GM18526 (cell line): Measurements from ENCODE around the gene HDAC4.

Experiments
- POLR2A ChIP-seq: IDR thresholded peaks from 3 replicates; pipeline ENCODE4 v1.6.1; 2011; ENCODE audit not compliant: insufficient read length; ENCODE audit errors: extremely low read depth

HDAC4 gene

GRCh38 chr2:239328351-239329191, 72.2 kb downstream of the HDAC4 start:
- no peak for TF ChIP-seq POLR2A

DNA sequence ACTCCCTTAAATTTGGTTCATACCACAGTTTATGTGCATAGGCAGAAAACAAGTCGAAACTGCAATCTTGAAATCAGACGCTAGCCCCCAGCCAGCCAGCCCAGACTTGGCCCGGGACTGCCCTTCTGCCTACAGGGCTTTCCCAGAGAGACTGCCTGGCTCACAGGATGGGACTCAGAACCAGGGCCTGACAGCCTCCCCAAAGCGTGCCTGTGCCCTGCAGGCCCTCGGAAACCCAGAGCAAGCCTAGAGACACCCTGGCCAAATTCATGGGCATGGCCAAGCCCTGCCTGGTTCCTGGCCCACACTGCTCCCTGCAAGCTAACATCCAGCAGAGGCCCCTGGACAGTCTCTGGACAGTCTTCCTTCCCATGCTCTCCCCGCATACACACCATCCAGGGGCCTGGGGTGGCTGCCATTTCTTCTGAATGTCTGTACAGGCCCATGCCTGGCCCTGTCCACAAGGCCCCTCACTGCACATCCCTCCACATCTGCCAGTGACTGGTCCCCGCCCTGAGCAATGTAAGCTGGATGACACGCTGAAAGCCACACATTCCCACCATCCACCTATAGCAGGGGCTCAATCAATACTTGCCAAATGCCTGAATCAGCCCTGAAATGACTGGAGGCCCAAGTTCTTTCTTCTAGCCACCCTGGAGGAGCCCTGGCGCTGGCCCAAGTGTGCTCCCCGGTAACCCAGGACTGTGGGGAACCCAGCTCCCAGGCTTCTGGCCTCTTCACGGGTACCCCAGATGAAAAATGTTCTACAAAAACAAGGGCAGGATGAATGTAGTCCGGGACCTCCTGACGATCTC, 73.1 kb downstream of the HDAC4 start:
- no peak for TF ChIP-seq POLR2A

DNA sequence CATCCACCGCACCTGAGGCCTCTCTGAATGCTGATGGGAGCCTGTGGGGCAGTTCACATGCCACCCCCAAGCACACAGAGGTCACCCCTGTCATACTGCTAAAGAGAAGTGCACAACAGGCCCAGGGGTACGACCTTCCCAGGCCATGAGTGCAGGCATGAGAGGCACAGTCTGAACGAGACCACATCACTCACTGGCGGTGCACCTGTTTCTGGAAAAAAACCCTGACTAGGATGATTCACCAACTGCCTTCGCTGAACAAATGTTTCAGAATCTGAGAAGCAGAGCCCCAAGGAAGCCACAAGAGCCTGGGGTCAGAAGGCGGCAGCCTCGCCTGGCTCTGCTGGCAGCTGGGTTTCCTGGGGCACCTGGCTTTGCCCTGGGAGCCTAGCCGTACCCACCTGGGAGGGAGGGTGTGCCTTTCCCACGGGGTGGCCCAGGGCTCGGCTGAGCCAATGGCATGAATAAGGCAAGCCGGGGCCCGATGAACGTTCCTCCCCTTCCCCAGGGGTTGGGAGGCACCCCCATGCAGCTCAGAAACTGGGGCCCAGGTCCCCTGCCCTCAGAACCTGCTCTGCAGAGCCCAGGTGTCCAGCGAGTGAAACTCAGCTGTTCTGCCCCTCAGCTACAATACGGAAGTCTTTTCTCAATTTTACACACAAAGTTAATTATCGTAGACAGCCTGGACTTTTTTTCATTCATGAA, 73.8 kb downstream of the HDAC4 start:
- no peak for TF ChIP-seq POLR2A

DNA sequence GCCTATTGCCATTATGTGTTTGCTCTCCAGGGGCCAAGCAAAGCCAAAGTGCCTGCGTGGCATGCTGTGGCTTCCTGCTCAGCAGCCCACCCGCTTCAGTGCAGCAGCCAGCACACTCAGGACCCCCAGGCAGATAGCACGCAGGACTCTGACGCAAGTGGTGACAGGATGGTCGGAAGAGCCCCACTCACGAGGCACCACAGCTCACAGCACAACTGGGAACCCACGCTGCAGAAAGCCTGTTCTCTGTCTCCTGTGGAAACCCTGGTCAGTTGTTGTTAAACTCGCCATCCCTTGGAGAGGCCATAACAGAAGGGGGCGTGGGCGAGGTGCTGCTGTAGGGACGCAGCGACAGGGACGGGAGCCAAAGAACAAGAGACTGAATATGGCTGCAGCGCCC, 76.4 kb downstream of the HDAC4 start:
- no peak for TF ChIP-seq POLR2A

DNA sequence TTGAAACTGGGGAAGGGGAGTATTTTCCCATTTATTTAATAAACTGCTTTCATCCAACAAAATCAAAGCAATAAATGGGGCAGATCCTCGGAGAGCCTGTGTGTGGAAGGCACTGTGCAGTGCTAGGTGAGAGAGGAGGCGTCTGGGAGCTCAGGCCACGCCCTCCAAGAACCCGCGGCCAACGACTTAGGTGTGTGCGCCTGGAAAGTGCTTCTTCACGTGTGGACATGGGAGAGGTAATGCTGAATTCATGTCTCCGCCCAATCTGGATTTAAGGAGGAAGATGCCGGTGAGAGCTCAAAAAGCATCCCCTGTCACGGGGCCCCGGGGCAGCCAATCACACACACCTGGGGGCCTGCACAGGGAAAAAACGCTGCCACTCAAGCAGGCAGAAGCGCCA, 77.4 kb downstream of the HDAC4 start:
- TF ChIP-seq POLR2A: no peak

- TF ChIP-seq POLR2A: no peak
These were observed 78.3 kb downstream of the HDAC4 start for GRCh38 chr2:239322416-239323086.

GRCh38 chr2:239321596-239322415, 79.0 kb downstream of the HDAC4 start:
- TF ChIP-seq POLR2A: no peak

- TF ChIP-seq POLR2A: no peak
These were observed 81.8 kb downstream of the HDAC4 start for GRCh38 chr2:239318790-239319661.

DNA sequence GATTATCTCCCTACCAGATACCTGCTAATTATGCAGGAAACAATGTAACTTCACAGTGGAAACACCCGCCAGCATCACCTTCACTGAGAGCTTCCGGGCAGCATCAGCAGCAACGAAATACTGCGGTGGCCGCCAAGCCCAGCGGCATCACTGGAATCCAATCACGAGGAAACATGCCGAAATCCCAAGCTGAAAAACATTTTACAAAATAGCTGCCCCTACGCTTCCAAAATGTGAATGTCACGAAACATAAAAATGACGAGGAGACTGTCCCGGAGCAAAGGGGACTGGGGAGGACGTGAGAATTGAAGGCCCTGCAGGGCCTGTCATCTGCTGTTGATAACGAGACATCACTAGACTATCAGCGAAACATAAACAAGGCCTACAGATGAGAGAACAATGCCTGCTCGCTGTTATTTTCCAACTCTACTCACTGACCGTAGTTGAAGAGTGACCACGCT, 82.6 kb downstream of the HDAC4 start:
- no peak for TF ChIP-seq POLR2A

- TF ChIP-seq POLR2A: no peak
These were observed 84.0 kb downstream of the HDAC4 start for GRCh38 chr2:239316562-239317465.

- TF ChIP-seq POLR2A: no peak
These were observed 85.5 kb downstream of the HDAC4 start for GRCh38 chr2:239315308-239315707.

DNA sequence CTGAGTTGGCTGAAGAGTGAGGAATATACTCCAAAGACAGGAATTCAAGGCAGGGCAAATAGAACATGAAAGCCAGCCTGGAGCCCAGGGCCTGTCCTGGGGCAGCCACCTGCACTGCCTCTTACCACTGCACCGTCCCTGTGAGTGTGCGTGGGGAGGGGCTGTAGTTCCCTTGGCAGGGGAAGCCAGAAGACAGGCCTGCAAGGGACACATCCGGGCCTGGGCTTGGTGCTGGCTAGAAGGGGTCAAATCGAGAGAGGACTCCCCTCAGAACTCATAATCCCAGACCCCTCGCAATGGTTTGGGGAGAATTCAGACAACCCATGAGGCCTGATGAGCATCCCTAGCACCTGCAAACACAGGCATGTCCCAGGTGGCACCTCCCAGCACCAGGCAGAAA, 87.0 kb downstream of the HDAC4 start:
- TF ChIP-seq POLR2A: no peak
